ENCODE measurements around the gene DENND4B.
"Not testable (repeated sequence)": the region's sequence is repeated elsewhere in the genome, so short reads cannot be mapped to it uniquely, and the experiment has no call there.

DENND4B gene

GRCh38 chr1:153922076-153922971, 24.2 kb downstream of the DENND4B start:
- DNase-seq: peak; percentile 67

- DNase-seq: no peak
Observed at GRCh38 chr1:153921803-153922075, 24.8 kb downstream of the DENND4B start.

GRCh38 chr1:153921080-153921802, 25.3 kb downstream of the DENND4B start:
- no peak for DNase-seq

- DNase-seq: peak; percentile 54
Observed at GRCh38 chr1:153919876-153920852, 26.4 kb downstream of the DENND4B start.

GRCh38 chr1:153916297-153916696, 30.2 kb downstream of the DENND4B start:
- no peak for DNase-seq

GRCh38 chr1:153912349-153912748, 34.2 kb downstream of the DENND4B start:
- no peak for DNase-seq

GRCh38 chr1:153910560-153910959, 36.0 kb downstream of the DENND4B start:
- not testable (repeated sequence) for DNase-seq

GRCh38 chr1:153908071-153908470, 38.4 kb downstream of the DENND4B start:
- DNase-seq: no peak

GRCh38 chr1:153907134-153907533, 39.4 kb downstream of the DENND4B start:
- DNase-seq: no peak

GRCh38 chr1:153906396-153906795, 40.1 kb downstream of the DENND4B start:
- DNase-seq: no peak

- DNase-seq: not testable (repeated sequence)
Observed at GRCh38 chr1:153905908-153906307, 40.6 kb downstream of the DENND4B start.

GRCh38 chr1:153903841-153904455, 42.6 kb downstream of the DENND4B start:
- DNase-seq: no peak

- no peak for DNase-seq
Observed at GRCh38 chr1:153899509-153899908, 47.0 kb downstream of the DENND4B start.

- not testable (repeated sequence) for DNase-seq
Observed at GRCh38 chr1:153895866-153896265, 50.7 kb downstream of the DENND4B start.

- DNase-seq: not testable (repeated sequence)
Observed at GRCh38 chr1:153891042-153891441, 55.5 kb downstream of the DENND4B start.

GRCh38 chr1:153888533-153888932, 58.0 kb downstream of the DENND4B start:
- no peak for DNase-seq

- no peak for DNase-seq
Observed at GRCh38 chr1:153886127-153886526, 60.4 kb downstream of the DENND4B start.

- no peak for DNase-seq
Observed at GRCh38 chr1:153883223-153883622, 63.3 kb downstream of the DENND4B start.

- DNase-seq: no peak
Observed at GRCh38 chr1:153882296-153882912, 64.1 kb downstream of the DENND4B start.

- DNase-seq: no peak
Observed at GRCh38 chr1:153881751-153882150, 64.8 kb downstream of the DENND4B start.

GRCh38 chr1:153880962-153881361, 65.6 kb downstream of the DENND4B start:
- DNase-seq: no peak

- no peak for DNase-seq
Observed at GRCh38 chr1:153880024-153880423, 66.5 kb downstream of the DENND4B start.
